ENCODE results near the gene TRAK2. TPM values are rescaled to one million over a fixed set of nuclear protein-coding genes. Genes with fewer than 3 reads are reported as not detected.
"Not testable (repeated sequence)": the region's sequence is repeated elsewhere in the genome, so short reads cannot be mapped to it uniquely, and the experiment has no call there.

TRAK2 gene
- total and polyA plus RNA-seq, 2 of the 13 experiments (the other 11 are each of a cell fraction or from before 2014, with no cell fraction given): 7.7 to 21.0 TPM

DNA sequence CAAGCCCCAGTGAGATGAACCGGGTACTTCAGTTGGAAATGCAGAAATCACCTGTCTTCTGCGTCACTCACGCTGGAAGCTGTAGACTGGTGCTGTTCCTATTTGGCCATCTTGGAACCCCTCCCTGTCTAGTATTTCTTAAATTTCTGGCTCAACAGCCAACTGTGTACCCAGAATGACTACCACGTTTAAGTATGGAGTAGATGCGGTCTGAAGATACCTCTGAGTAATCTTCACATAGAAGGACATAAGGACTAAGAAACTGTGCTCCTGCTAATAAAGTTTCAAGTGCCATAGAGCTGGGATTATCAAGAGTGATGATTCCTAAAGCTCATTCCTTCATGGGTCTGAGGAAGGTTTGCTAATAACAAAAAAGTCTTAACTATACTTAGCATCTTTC, 20.4 kb downstream of the TRAK2 start (continued):
- TF ChIP-seq ZBTB38 (CRISPR knock-in tag; IDR thresholded peaks at IDR 0.05) (no peak), RBM22 (optimal IDR thresholded peaks at IDR 0.05; ENCODE audit: low read length) (no peak), ZNF496 (CRISPR knock-in tag; IDR thresholded peaks at IDR 0.05; ENCODE audit: insufficient replicate concordance) (no peak), ZNF207 (IDR thresholded peaks at IDR 0.05; ENCODE audit: borderline replicate concordance) (no peak), SKI (IDR thresholded peaks at IDR 0.05; ENCODE audit: partially characterized antibody) (no peak), NRL (CRISPR knock-in tag; IDR thresholded peaks at IDR 0.05; ENCODE audit: borderline replicate concordance) (no peak)
- TF ChIP-seq, protein P1, sequence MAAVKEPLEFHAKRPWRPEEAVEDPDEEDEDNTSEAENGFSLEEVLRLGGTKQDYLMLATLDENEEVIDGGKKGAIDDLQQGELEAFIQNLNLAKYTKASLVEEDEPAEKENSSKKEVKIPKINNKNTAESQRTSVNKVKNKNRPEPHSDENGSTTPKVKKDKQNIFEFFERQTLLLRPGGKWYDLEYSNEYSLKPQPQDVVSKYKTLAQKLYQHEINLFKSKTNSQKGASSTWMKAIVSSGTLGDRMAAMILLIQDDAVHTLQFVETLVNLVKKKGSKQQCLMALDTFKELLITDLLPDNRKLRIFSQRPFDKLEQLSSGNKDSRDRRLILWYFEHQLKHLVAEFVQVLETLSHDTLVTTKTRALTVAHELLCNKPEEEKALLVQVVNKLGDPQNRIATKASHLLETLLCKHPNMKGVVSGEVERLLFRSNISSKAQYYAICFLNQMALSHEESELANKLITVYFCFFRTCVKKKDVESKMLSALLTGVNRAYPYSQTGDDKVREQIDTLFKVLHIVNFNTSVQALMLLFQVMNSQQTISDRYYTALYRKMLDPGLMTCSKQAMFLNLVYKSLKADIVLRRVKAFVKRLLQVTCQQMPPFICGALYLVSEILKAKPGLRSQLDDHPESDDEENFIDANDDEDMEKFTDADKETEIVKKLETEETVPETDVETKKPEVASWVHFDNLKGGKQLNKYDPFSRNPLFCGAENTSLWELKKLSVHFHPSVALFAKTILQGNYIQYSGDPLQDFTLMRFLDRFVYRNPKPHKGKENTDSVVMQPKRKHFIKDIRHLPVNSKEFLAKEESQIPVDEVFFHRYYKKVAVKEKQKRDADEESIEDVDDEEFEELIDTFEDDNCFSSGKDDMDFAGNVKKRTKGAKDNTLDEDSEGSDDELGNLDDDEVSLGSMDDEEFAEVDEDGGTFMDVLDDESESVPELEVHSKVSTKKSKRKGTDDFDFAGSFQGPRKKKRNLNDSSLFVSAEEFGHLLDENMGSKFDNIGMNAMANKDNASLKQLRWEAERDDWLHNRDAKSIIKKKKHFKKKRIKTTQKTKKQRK (IDR thresholded peaks at IDR 0.05; ENCODE audit: low read length): no peak
- TF ChIP-seq, protein P2, sequence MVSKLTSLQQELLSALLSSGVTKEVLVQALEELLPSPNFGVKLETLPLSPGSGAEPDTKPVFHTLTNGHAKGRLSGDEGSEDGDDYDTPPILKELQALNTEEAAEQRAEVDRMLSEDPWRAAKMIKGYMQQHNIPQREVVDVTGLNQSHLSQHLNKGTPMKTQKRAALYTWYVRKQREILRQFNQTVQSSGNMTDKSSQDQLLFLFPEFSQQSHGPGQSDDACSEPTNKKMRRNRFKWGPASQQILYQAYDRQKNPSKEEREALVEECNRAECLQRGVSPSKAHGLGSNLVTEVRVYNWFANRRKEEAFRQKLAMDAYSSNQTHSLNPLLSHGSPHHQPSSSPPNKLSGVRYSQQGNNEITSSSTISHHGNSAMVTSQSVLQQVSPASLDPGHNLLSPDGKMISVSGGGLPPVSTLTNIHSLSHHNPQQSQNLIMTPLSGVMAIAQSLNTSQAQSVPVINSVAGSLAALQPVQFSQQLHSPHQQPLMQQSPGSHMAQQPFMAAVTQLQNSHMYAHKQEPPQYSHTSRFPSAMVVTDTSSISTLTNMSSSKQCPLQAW (CRISPR knock-in tag; IDR thresholded peaks at IDR 0.05): no peak

DNA sequence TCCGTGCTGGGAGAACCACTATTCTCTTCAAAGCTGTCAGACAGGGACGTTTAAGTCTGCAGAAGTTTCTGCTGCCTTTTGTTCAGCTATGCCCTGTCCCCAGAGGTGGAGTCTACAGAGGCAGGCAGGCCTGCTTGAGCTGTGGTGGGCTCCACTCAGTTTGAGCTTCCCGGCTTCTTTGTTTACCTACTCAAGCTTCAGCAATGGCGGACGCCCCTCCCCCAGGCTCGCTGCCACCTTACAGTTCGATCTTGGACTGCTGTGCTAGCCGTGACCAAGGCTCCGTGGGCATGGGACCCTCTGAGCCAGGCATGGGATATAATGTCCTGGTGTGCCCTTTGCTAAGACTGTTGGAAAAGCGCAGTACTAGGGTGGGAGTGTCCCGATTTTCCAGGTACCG, 20.9 kb downstream of the TRAK2 start:
- H3K27ac ChIP-seq (ENCODE audit: extremely low read length, insufficient read depth, low read length): peak overlapping the region; percentile 39
- intact Hi-C loops (cut with micrococcal nuclease; ENCODE audit: unreplicated experiment); DNase-seq (ENCODE audit: low spot score); H3K27me3 ChIP-seq (ENCODE audit: control insufficient read depth in 1 of 2, insufficient read depth in 2 of 2, low read length in 2 of 2); H3K79me2 ChIP-seq (ENCODE audit: insufficient read depth, low read length); H3K36me3 ChIP-seq (replicated peaks in 1 of 2; ENCODE audit: control insufficient read depth in 1 of 2, insufficient read depth in 2 of 2, low read length in 2 of 2); H3K9ac ChIP-seq (ENCODE audit: insufficient read depth, low read depth, low read length); H4K20me1 ChIP-seq (ENCODE audit: insufficient read depth, low read length); H3K9me3 ChIP-seq (ENCODE audit: low read length); BruUV-seq (replicated peaks); H2AFZ ChIP-seq (ENCODE audit: low read length); CTCF ChIA-PET (ENCODE audit: low intra/inter-chr PET ratio, low total read pairs); in situ Hi-C loops (cut with HindIII; ENCODE audit: extremely low pct_ligation_motif_present, low pct_unique_long_range_greater_than_20kb); ATAC-seq; FAIRE-seq; TF ChIP-seq FOXA1 (IDR thresholded peaks at IDR 0.05): not testable (repeated sequence)
- H3K4me2 ChIP-seq (ENCODE audit: low read depth, low read length): peak overlapping the region; percentile 54
- WGBS (ENCODE audit: low lambda C conversion rate): 55% methylated on average over 11 of the region's 12 CpGs
- peaks cover 55% of the 10 kb centered on the region for H3K4me1 ChIP-seq (ENCODE audit: insufficient read depth, low read length)
- peak overlapping the region in 2 of 3 experiments; percentile 18 to 38; a peak in 3 of 6 replicates for H3K4me3 ChIP-seq (replicated peaks in 1 of 3; ENCODE audit: insufficient read depth in 1 of 3, low read depth in 2 of 3, low read length in 3 of 3)
- POLR2A ChIA-PET: interaction anchor here (1.2 kb wide), 2 partner anchors 16 to 21 kb away, joined by 3 read pairs; partner anchors contain the start of gene STRADB
- TF ChIP-seq ZNF558 (CRISPR knock-in tag; IDR thresholded peaks at IDR 0.05; ENCODE audit: borderline replicate concordance) (0 out of 2 replicates have a peak, but pooled peaks have one; percentile 40), ZNF225 (CRISPR knock-in tag; IDR thresholded peaks at IDR 0.05) (0 out of 2 replicates have a peak, but pooled peaks have one; percentile 21), FOXA1 (CRISPR knock-in tag; IDR thresholded peaks at IDR 0.05) (peak; percentile 39; the same call in 1 of the 2 replicates)
- TF ChIP-seq, protein P3, sequence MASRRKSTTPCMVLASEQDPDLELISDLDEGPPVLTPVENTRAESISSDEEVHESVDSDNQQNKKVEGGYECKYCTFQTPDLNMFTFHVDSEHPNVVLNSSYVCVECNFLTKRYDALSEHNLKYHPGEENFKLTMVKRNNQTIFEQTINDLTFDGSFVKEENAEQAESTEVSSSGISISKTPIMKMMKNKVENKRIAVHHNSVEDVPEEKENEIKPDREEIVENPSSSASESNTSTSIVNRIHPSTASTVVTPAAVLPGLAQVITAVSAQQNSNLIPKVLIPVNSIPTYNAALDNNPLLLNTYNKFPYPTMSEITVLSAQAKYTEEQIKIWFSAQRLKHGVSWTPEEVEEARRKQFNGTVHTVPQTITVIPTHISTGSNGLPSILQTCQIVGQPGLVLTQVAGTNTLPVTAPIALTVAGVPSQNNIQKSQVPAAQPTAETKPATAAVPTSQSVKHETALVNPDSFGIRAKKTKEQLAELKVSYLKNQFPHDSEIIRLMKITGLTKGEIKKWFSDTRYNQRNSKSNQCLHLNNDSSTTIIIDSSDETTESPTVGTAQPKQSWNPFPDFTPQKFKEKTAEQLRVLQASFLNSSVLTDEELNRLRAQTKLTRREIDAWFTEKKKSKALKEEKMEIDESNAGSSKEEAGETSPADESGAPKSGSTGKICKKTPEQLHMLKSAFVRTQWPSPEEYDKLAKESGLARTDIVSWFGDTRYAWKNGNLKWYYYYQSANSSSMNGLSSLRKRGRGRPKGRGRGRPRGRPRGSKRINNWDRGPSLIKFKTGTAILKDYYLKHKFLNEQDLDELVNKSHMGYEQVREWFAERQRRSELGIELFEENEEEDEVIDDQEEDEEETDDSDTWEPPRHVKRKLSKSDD (CRISPR knock-in tag; IDR thresholded peaks at IDR 0.05; ENCODE audit: low read depth): peak; percentile 49; the same call in 1 of the 2 replicates

All from HepG2 (cell line).